HG02798 (cell line): Measurements from ENCODE around the gene RFLNA.

Experiments used
- ATAC-seq: cut with Tn5 transposase; IDR thresholded peaks from one replicate; pipeline ENCODE4 v1.9.1; 2021; ENCODE audit warnings: mild to moderate bottlenecking; ENCODE audit not compliant: unreplicated experiment, poor library complexity

The RFLNA gene

GRCh38 chr12:124334976-124335375, 40.1 kb downstream of the RFLNA start:
- no peak for ATAC-seq

DNA sequence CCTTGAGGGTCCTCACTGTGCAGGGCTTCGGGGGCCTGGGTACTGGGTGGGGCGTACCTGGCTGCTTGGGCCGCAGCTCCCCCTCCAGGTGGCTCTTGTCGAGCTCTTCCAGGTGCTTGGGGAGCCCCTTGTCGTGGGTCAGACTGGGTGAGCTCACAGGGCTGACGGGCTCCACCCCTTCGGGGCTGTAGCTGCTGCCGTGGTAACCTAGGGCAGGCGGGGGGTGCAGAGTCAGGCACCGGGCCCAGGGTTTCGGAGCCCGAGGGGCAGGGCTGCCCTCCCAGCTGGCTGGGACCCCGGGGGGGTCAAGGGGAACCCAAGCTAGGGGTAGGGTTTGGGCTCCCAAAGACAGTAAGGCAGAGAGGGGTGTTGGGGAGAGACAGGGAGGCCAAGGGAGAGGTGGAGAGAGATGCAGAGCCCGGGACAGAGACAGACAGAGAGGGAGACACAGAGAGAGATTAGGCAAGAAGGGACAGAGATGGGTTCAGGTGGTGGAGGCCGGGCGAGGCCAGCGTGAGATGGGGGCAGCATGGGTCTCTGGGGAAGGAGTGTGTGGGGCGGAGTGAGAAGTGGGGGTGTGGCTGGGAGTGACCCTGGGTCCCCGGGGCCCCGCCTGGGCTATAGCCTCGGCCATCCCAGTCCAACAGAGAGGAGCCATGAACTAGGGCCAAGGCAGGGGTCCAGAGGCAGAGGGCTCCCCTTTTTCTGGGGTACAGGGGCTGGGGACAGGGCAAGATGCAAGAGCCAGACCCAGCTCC, 40.7 kb downstream of the RFLNA start:
- no peak for ATAC-seq

- no peak for ATAC-seq
Measured at GRCh38 chr12:124336184-124336437, 41.2 kb downstream of the RFLNA start.

GRCh38 chr12:124336742-124337520, 42.0 kb downstream of the RFLNA start:
- ATAC-seq: no peak

DNA sequence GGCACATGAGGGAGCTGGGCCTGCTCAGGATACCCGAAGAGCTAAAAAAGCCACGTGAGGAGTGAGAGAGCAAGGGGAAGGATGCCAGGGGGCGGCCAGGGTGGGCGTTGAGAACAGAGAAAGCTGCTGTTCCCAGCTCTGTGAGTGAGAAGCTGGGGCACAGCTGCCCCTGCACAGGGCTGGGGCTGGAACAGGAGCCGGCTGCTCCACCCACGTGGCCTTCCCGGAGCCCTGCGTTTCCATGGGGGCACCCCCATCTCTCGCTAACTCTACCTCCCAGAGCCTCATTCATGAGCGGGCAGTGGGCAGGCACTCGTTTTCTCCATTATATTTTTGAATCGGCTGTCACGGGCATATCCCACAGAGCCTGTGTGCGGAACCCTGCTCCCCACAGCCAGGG, 42.7 kb downstream of the RFLNA start:
- ATAC-seq: no peak

- no peak for ATAC-seq
Measured at GRCh38 chr12:124338448-124338847, 43.6 kb downstream of the RFLNA start.

GRCh38 chr12:124338876-124339603, 44.1 kb downstream of the RFLNA start:
- no peak for ATAC-seq

DNA sequence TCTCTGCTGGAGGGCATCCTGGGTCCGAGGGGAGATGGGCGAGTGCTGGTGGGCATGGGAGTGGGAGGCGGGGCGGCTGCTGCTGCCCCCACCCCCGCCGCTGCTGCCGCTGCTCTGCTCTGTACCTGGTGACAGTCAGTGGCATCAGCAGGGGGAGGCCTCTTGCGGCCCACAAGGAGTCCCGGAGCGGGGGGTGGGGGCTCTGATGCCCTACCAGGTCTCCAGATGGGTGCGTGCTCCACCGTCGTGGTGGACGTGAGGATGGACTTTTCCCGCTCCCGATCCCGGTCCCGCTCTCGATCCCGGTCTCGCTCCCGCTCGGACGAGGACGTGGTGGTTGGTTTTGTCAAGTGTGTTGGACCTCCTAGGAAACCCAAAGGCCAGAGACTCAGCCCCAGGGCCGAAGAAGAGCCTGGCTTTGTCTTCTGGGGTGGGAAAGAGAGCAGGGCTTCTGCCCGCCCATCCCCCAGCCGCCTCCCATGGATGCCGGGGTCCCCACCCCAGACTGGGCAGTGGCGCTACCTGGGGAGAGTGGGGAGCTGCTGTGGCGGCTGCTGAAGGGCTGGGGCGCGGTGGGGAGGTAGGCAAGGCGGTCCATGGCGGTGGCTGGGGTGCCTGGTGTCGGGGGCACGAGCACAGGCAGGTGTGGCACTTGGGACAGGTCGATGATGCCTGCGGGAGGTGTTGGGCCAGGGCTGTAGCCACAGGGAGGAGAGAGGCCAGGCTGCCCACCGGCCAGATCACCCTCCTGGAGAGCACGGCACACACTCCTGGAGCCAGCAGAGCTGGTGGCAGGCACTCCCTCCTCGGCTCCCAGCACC, 45.4 kb downstream of the RFLNA start:
- ATAC-seq: no peak

- no peak for ATAC-seq
Measured at GRCh38 chr12:124341645-124342069, 46.8 kb downstream of the RFLNA start.

- ATAC-seq: no peak
Measured at GRCh38 chr12:124344022-124344421, 49.1 kb downstream of the RFLNA start.

DNA sequence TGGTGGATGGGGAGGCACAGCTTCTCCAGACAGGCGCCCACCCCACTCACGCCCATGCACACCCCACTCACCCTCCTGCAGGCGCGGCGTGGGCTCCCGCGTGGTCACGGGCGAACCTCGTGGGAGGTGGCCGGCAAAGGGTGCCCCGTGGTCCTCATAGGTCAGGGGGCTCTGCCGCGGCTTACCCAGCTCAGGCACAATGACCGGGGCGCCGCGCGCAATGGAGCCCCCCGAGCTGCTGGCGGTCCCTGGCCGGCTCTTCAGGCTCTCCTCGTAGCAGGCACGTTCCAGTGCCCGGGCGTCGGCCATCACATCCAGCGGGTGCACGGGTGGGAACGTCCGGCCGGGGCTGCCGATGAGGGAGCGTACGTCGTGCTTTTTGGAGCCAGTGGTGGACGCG, 49.6 kb downstream of the RFLNA start:
- no peak for ATAC-seq

DNA sequence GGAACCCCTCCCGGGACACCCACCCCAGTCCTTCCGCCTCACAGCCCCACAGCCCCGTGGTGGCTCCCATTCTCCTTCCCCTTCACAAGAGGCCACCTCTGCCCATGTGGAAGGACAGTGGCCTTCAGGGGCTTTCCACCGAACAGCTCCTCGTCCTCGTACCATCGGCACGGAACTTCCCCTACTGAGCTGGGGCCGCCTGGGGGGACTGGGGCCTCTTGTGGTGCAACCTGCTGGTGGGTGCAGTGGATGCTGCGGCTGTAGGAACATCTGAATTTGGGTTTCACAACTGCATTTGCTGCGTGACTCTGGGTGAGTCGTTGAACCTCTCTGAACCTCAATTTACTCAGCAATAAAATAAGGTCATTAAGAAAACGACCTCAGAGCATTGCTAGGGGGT, 50.9 kb downstream of the RFLNA start:
- no peak for ATAC-seq

DNA sequence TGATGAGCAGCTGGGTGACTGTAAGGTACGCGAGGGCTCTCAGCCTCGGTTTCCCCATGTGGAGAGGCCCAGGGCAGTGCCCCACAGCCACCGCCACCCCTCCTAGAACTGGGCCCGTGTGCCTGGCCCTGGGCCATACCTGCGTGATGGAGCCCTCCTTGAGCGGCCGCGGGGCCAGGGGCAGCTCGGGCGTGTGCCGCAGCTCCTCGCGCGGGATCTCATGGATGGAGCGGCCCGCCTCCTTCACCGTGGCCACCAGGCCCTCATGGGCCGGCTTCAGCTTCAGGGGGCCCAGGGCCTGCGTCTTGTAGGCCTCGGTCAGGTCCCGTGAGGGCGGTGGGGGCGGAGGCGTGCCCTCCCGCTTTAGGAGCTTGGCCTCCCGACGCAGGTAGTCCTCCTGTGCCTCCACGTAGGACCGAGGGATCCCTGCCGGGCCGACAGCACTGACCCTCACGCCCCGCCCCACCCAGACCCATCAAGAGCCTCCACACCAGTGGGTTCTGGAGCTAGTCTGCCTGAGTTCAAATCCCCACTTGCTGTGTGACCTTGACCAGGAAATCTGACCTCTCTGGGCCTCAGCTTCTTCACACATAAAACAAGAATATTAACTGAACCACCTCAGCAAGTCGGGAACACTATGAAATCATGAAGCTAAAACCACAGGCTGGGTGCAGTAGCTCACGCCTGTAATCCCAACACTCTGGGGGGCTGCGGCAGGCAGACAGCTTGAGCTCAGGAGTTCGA, 51.7 kb downstream of the RFLNA start:
- no peak for ATAC-seq

- ATAC-seq: no peak
Measured at GRCh38 chr12:124347335-124347734, 52.4 kb downstream of the RFLNA start.

GRCh38 chr12:124347805-124348658, 53.1 kb downstream of the RFLNA start:
- no peak for ATAC-seq

GRCh38 chr12:124348659-124349380, 53.9 kb downstream of the RFLNA start:
- no peak for ATAC-seq

- ATAC-seq: no peak
Measured at GRCh38 chr12:124350491-124350890, 55.6 kb downstream of the RFLNA start.

- ATAC-seq: no peak
Measured at GRCh38 chr12:124351422-124351821, 56.5 kb downstream of the RFLNA start.
